HepG2 (cell line): Measurements from ENCODE around the gene DHRS1. TPM values are rescaled to one million over a fixed set of nuclear protein-coding genes. Genes with fewer than 3 reads are reported as not detected.

Experiments used
- AKAP8 ChIP-seq: sonication (generic); formaldehyde crosslinking; IDR thresholded peaks from 2 replicates; pipeline ENCODE4 v1.5.1; 2020; ENCODE audit warnings: mild to moderate bottlenecking, missing genetic modification reagents
- ARID2 ChIP-seq: sonication (generic); formaldehyde crosslinking; IDR thresholded peaks from 2 replicates; pipeline ENCODE4 v1.8.1; 2022; ENCODE audit warnings: mild to moderate bottlenecking, missing genetic modification reagents, borderline replicate concordance
- ARID3A ChIP-seq: IDR thresholded peaks from 2 replicates; pipeline ENCODE4 v1.6.1; 2012; ENCODE audit warnings: low read depth, low read length, improper control_type of control experiment
- BHLHE40 ChIP-seq: IDR thresholded peaks from 2 replicates; pipeline ENCODE4 v1.6.1; 2011; ENCODE audit warnings: low read length, improper control_type of control experiment
- CBFB ChIP-seq: sonication (generic); formaldehyde crosslinking; IDR thresholded peaks from 2 replicates; pipeline ENCODE4 v1.4.0; 2020; ENCODE audit warnings: missing genetic modification reagents
- CC2D1A ChIP-seq: sonication (generic); formaldehyde crosslinking; IDR thresholded peaks from 2 replicates; pipeline ENCODE4 v1.8.1; 2023; ENCODE audit warnings: mild to moderate bottlenecking, missing genetic modification reagents
- CEBPZ ChIP-seq: IDR thresholded peaks from 2 replicates; pipeline ENCODE4 v1.6.1; 2012; ENCODE audit warnings: low read length, improper control_type of control experiment
- CHD4 ChIP-seq: fragments of 200-600 bp; sonication (generic); IDR thresholded peaks from 2 replicates; pipeline ENCODE4 v1.7.0; 2017; ENCODE audit warnings: mild to moderate bottlenecking, low read length, borderline replicate concordance
- MEF2D ChIP-seq: sonication (generic); formaldehyde crosslinking; IDR thresholded peaks from 2 replicates; pipeline ENCODE4 v1.5.1; 2020; ENCODE audit warnings: mild to moderate bottlenecking, missing genetic modification reagents
- RFX1 ChIP-seq: fragments of 450-650 bp; IDR thresholded peaks from 2 replicates; pipeline ENCODE4 v1.6.1; 2017
- SPEN ChIP-seq: sonication (generic); formaldehyde crosslinking; IDR thresholded peaks from 2 replicates; pipeline ENCODE4 v1.5.1; 2020; ENCODE audit warnings: low read depth, mild to moderate bottlenecking, missing genetic modification reagents
- ZIK1 ChIP-seq: sonication (generic); formaldehyde crosslinking; IDR thresholded peaks from 2 replicates; pipeline ENCODE4 v1.5.0; 2020; ENCODE audit warnings: mild to moderate bottlenecking, low read depth, missing genetic modification reagents, borderline replicate concordance
- ZNF275 ChIP-seq: sonication (generic); formaldehyde crosslinking; IDR thresholded peaks from 2 replicates; pipeline ENCODE4 v1.8.0; 2022; ENCODE audit warnings: missing genetic modification reagents, mild to moderate bottlenecking, inconsistent platforms, borderline replicate concordance
- ZNF430 ChIP-seq: sonication (generic); formaldehyde crosslinking; IDR thresholded peaks from 2 replicates; pipeline ENCODE4 v1.9.0; 2021; ENCODE audit warnings: mild to moderate bottlenecking, missing genetic modification reagents
- ZNF512B ChIP-seq: sonication (generic); formaldehyde crosslinking; IDR thresholded peaks from 2 replicates; pipeline ENCODE4 v1.5.1; 2020; ENCODE audit warnings: missing genetic modification reagents, mild to moderate bottlenecking, borderline replicate concordance
- ZNF547 ChIP-seq: sonication (generic); formaldehyde crosslinking; IDR thresholded peaks from 2 replicates; pipeline ENCODE4 v1.5.1; 2020; ENCODE audit warnings: mild to moderate bottlenecking, missing genetic modification reagents
- ZNF564 ChIP-seq: sonication (generic); formaldehyde crosslinking; IDR thresholded peaks from 2 replicates; pipeline ENCODE4 v1.8.1; 2023; ENCODE audit warnings: mild to moderate bottlenecking, missing genetic modification reagents
- ZNF572 ChIP-seq: sonication (generic); formaldehyde crosslinking; IDR thresholded peaks from 2 replicates; pipeline ENCODE4 v1.5.1; 2020; ENCODE audit warnings: mild to moderate bottlenecking, missing genetic modification reagents
- polyA plus RNA-seq, 8 experiments: library from polyadenylated mRNA; depleted of rRNA in 3 of 8; stranded (reverse) in 7 of 8; unstranded in 1 of 8; fragments of >200 nt; fragmentation: Illumina TruSeq in 4 of 8; extraction: Trizol in 4 of 8; gene quantifications; 2 replicates each; pipeline versions ENCODE4 v1.2.1 to v1.2.3, GENCODE V29; 2011 to 2016; ENCODE audit warnings: low read depth in 4 of 8, missing spikeins in 1 of 8, mixed read lengths in 1 of 8; ENCODE audit not compliant: insufficient read depth in 1 of 8
- total RNA-seq, 5 experiments: library from RNA; depleted of rRNA; stranded (reverse); fragments of >200 nt; fragmentation: Illumina TruSeq; extraction: Trizol; gene quantifications; 2 replicates each; pipeline ENCODE4 v1.2.3, GENCODE V29; 2016; ENCODE audit warnings: low read depth in 1 of 5
- TF ChIP-seq, protein P1 (sequence below): sonication (generic); formaldehyde crosslinking; IDR thresholded peaks from 2 replicates; pipeline ENCODE4 v1.5.0; 2020; ENCODE audit warnings: missing genetic modification reagents

Gene DHRS1
- total and polyA plus RNA-seq, 2 of the 13 experiments (the other 11 are each of a cell fraction or from before 2014, with no cell fraction given): 49.8 to 60.8 TPM

DNA sequence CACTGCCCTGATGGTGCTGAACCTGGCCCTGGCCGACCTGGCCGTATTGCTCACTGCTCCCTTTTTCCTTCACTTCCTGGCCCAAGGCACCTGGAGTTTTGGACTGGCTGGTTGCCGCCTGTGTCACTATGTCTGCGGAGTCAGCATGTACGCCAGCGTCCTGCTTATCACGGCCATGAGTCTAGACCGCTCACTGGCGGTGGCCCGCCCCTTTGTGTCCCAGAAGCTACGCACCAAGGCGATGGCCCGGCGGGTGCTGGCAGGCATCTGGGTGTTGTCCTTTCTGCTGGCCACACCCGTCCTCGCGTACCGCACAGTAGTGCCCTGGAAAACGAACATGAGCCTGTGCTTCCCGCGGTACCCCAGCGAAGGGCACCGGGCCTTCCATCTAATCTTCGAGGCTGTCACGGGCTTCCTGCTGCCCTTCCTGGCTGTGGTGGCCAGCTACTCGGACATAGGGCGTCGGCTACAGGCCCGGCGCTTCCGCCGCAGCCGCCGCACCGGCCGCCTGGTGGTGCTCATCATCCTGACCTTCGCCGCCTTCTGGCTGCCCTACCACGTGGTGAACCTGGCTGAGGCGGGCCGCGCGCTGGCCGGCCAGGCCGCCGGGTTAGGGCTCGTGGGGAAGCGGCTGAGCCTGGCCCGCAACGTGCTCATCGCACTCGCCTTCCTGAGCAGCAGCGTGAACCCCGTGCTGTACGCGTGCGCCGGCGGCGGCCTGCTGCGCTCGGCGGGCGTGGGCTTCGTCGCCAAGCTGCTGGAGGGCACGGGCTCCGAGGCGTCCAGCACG is 16.4 kb upstream of the DHRS1 start (continued):
- TF ChIP-seq ARID3A: no peak
- TF ChIP-seq ZNF430 (CRISPR knock-in tag): 0 out of 2 replicates have a peak, but pooled peaks have one; percentile 52
- TF ChIP-seq ZNF512B: no peak; the same call in 1 of the 2 replicates
- no peak for TF ChIP-seq CC2D1A (CRISPR knock-in tag)
- TF ChIP-seq BHLHE40: no peak
- peak; percentile 99; the same call in 1 of the 2 replicates for TF ChIP-seq ZIK1 (CRISPR knock-in tag)
- TF ChIP-seq RFX1: no peak
- no peak for TF ChIP-seq ZNF564 (CRISPR knock-in tag)
- peak; percentile 100 for TF ChIP-seq ZNF547
- TF ChIP-seq ARID2 (CRISPR knock-in tag): peak; percentile 99
- TF ChIP-seq SPEN: peak; percentile 96
- TF ChIP-seq ZNF572 (CRISPR knock-in tag): peak; percentile 80; the same call in 1 of the 2 replicates
- TF ChIP-seq, protein P1, sequence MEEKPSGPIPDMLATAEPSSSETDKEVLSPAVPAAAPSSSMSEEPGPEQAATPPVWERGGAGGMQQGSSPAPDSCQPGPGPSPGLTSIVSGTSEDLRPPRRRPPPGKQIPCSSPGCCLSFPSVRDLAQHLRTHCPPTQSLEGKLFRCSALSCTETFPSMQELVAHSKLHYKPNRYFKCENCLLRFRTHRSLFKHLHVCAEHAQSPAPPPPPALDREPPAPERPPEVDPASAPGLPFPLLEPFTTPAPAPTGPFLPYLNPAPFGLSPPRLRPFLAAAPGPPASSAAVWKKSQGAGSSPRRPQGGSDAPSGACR: no peak
- peak; percentile 96 for TF ChIP-seq ZNF275 (CRISPR knock-in tag)
- peak; percentile 93; the same call in 1 of the 2 replicates for TF ChIP-seq MEF2D (CRISPR knock-in tag)
- TF ChIP-seq CHD4: no peak
- peak; percentile 69 for TF ChIP-seq AKAP8
- TF ChIP-seq CEBPZ: no peak
- TF ChIP-seq CBFB: peak; percentile 86; the same call in 1 of the 2 replicates
